ENCODE results near the gene DAG1. TPM values are rescaled to one million over a fixed set of nuclear protein-coding genes. Genes with fewer than 3 reads are reported as not detected.

Gene DAG1
- total and polyA plus RNA-seq, 2 experiments from 2014 or later = 29.9 to 152 TPM

- Histone ChIP-seq H3K4me2 (no peak overlapping the region), H4K20me1 (replicated peaks; ENCODE audit: insufficient read depth) (peaks cover under 1% of the 10 kb centered on the region; the same call in 1 of the 2 replicates), H3K27me3 (ENCODE audit: insufficient read depth) (no peaks in the 10 kb centered on the region), H3K79me2 (replicated peaks; ENCODE audit: insufficient read depth) (peaks cover 6% of the 10 kb centered on the region), H3K27ac (ENCODE audit: low read depth) (no peak overlapping the region), H3K4me1 (ENCODE audit: insufficient read depth) (peaks cover 30% of the 10 kb centered on the region), H2AFZ (no peak overlapping the region; the same call in 1 of the 2 replicates), H3K4me3 (no peak overlapping the region), H3K9me2 (ENCODE audit: insufficient read depth) (no peaks in the 10 kb centered on the region), H3K36me3 (ENCODE audit: insufficient read depth) (no peaks in the 10 kb centered on the region), H3F3A (replicated peaks; ENCODE audit: low read depth) (peaks cover 21% of the 10 kb centered on the region)
- Mint-ChIP-seq H3K4me1 (peaks cover 33% of the 10 kb centered on the region), H3K4me3 (no peak overlapping the region), H3K36me3 (ENCODE audit: low read depth) (peaks cover 4% of the 10 kb centered on the region; the same call in 1 of the 3 replicates), H3K9me3 (no peaks in the 10 kb centered on the region), H3K27me3 (ENCODE audit: insufficient read depth, low read depth, poor library complexity) (peaks cover 18% of the 10 kb centered on the region), H3K27ac (no peak overlapping the region)
- DNase-seq (ENCODE audit: low spot score) = no peak
- TF ChIP-seq EZH2phosphoT487 (IDR thresholded peaks at IDR 0.05; ENCODE audit: unreplicated experiment) = no peak
- TF ChIP-seq ZNF462 (CRISPR knock-in tag; IDR thresholded peaks at IDR 0.05) = no peak
- TF ChIP-seq REST (IDR thresholded peaks at IDR 0.05; ENCODE audit: unreplicated experiment) = no peak
- TF ChIP-seq ZNF114 (CRISPR knock-in tag; IDR thresholded peaks at IDR 0.05) = no peak
- no peak for TF ChIP-seq ETS1 (IDR thresholded peaks at IDR 0.05)
- no peak for TF ChIP-seq NANOG (IDR thresholded peaks at IDR 0.05; ENCODE audit: borderline replicate concordance)
- no peak for TF ChIP-seq POLR2AphosphoS5 (IDR thresholded peaks at IDR 0.05; ENCODE audit: low read depth)
- TF ChIP-seq ZNF331 (CRISPR knock-in tag; IDR thresholded peaks at IDR 0.05; ENCODE audit: low read depth) = no peak
- TF ChIP-seq CREB1 (CRISPR knock-in tag; IDR thresholded peaks at IDR 0.05; ENCODE audit: low read depth) = no peak
- TF ChIP-seq JUNB (IDR thresholded peaks at IDR 0.05; ENCODE audit: unreplicated experiment) = no peak
- no peak for TF ChIP-seq CTCF (conservative IDR thresholded peaks at IDR 0.05; ENCODE audit: low read depth in 2 of 2)
- TF ChIP-seq EZH2 (IDR thresholded peaks at IDR 0.05; ENCODE audit: low read depth, unreplicated experiment) = no peak
- no peak for TF ChIP-seq STAT1 (IDR thresholded peaks at IDR 0.05; ENCODE audit: unreplicated experiment)
- ATAC-seq = no peak
These were observed 4.0 kb upstream of the DAG1 start for GRCh38 chr3:49466085-49466484.
